HG02798 (cell line): ENCODE measurements around the gene MORN1.
A peak's percentile ranks its signal among the peaks of the same experiment; 100 is the strongest.
"Not testable (repeated sequence)": the region's sequence is repeated elsewhere in the genome, so short reads cannot be mapped to it uniquely, and the experiment has no call there.

ENCODE experiments used
- ATAC-seq: cut with Tn5 transposase; IDR thresholded peaks from one replicate; pipeline ENCODE4 v1.9.1; 2021; ENCODE audit warnings: mild to moderate bottlenecking; ENCODE audit not compliant: unreplicated experiment, poor library complexity

MORN1 gene

GRCh38 chr1:2391041-2391930 lies at the start of gene MORN1, which contains the start of gene RER1:
Gene MORN1, minus strand, starts transcription at chr1:2391554. Its CDS starts 21 bp downstream, at chr1:2391533.
Gene RER1, plus strand, starts transcription at chr1:2391841. Its CDS starts 3,950 bp downstream, at chr1:2395791.
- ATAC-seq: peak; percentile 93

DNA sequence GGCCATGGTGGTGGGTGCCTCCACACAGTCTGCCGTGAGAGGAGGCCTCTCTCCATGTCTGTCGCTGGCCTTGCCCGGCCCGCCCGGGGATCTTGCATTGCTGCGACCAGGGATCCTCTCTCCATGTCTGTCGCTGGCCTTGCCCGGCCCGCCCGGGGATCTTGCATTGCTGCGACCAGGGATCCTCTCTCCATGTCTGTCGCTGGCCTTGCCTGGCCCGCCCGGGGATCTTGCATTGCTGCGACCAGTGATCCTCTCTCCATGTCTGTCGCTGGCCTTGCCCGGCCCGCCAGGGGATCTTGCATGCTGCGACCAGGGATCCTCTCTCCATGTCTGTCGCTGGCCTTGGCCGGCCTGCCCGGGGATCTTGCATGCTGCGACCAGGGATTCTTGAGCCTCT lies 49.0 kb upstream of the MORN1 start:
- ATAC-seq: not testable (repeated sequence)

GRCh38 chr1:2439369-2439768 lies 48.0 kb upstream of the MORN1 start:
- no peak for ATAC-seq

DNA sequence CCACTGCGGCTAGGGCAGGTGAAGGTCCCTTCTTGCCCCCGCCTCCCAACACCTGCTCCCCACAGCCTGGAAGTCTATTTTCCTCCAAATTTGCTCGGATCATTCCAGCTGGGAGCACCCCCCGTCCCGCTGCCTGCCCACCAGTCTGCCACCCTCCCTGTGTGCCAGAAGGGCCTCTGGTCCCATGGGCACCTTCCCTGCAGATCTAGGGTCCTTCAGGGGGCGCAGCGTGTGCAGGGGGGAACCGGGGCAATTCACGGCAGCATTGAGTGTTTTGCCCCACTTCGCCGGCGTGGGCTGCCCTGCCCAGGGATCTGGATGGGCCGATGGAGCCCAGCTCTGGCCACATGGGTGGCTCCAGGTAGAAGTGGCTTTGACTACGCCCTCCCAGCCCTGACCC lies 47.3 kb upstream of the MORN1 start:
- ATAC-seq: no peak

DNA sequence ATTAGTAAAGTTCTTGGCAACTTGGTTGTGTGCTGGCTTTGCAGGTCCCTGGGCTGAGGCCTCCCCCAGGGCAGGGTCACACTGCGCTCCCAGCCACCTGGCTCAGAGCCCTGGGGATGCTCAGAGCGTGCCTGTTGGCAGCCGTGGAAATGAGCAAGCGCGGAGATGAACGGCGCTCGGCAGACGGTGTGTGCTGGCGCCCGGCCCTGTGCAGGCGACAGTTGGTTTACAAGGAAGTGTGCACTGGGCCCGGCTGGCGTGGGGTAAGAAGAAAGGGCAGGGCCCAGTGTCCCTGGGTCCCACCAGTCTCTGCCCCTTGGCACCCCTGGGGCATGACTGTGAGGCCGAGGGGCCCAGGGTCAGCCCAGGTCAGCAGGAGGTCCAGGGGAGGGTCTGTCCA lies 46.7 kb upstream of the MORN1 start:
- ATAC-seq: no peak

DNA sequence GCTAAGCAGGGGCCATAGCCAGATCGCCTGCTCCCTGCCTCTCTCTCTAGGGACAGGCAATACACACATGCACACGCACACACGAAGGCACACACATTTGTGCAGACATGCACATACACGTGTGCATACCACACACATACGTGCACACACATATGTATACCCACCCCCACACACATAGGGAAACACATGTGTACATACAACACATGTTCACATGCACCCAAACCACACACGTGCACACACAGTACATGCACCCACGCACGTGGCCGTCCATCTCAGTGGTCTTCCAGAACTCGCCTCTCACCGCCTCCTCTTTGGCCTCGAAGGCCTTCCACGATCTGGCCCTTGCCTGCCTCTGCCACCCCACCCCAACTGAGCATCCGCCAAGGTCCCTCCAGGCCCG lies 46.3 kb upstream of the MORN1 start:
- no peak for ATAC-seq

- ATAC-seq: no peak
Measured at GRCh38 chr1:2436876-2437275, 45.5 kb upstream of the MORN1 start.

- ATAC-seq: no peak
Measured at GRCh38 chr1:2435746-2436355, 44.5 kb upstream of the MORN1 start.

DNA sequence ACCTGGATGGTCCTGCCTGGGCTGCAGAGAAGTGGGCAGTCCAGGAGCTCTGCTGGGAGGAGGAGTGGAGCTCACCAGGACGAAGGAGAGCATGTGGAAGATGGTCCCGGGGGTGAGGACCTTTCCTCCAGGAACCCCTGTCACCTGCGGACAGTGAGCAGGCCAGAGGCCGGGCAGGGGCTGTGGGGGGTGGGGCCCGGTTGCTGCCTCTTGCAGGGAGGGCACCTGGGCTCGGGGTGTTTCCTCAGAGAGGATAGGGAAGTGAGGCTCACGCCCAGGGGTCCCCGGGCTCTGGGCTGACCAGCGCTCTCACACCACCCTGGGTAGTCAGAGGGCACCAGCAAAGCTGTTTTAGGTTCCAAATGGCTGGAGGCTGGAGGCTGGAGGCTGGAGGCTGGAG lies 43.7 kb upstream of the MORN1 start:
- no peak for ATAC-seq

DNA sequence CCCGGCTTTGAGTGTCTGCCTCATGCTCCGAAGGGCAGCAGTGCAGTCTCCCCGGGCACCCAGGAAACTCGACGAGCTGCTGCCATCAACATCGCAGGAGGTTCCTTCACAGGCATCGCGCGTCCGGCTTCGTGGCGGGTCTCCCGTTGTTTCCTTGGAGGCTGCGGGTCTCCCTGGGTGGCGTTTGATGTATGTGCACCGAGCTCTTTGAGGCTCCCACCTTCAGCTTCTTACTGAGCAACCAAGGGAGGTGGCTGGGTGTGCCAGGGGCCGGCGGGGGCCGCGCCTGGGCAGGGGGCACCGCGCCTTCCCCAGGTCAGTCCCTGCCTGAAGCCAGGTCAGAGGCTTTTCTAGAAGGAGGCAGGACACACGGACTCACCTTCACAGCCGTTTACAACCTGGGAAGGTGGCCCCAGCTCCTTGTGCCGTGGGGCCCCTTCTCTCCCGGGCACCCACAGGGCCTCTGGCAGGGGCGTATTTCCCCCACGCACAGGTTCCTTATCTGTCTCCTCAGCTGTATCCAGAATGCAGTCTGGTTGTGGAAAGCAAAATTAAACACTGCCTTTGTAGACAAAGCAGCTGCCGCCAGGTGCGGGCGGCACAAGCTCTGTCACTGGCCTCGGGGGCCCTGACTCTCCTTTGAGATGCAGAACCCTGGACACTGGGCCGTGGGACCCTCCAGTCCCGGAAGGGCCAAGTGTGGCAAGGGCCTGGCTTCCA lies 42.7 kb upstream of the MORN1 start:
- no peak for ATAC-seq

GRCh38 chr1:2433196-2433595 lies 41.8 kb upstream of the MORN1 start:
- ATAC-seq: no peak

DNA sequence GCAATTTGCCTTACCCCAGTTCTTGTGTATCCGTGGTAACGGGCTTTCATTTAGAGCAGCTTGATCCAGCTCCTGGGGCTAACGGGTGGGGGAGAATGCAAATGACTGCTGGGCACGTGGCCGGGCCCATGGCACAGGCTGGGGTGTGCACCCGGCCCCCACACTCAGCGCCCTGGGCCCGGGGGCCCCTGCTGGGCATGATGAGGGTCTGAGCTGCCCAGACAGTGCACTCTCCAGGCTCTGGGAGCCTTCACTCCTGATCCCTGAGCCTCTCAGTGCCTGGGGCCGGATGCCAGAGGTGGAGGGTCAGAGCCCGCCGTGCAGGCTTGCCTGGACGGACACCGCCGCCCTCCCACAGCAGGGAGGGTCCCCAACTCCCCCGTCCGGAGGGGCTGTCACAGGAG lies 41.1 kb upstream of the MORN1 start:
- no peak for ATAC-seq

DNA sequence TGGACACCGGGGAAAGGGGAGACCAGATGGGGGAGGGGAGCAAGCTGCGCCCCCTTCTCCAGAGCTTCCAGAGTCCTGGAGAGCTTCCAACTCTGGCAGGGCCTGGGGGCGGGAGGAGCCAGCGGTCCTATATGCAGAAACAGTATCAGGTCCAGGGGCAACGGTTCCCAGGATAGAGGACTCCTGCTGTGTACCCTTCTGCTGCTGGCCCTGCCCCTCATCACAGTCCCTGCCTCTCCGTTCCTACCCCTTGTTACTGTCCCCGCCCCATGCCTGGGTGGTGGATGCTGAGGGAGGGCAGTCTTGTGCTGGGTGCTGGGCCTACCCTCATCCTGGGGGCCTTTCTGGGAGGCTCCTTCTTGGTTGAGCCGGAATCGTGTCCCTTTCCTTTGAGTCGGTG lies 40.2 kb upstream of the MORN1 start:
- ATAC-seq: no peak

- no peak for ATAC-seq
Measured at GRCh38 chr1:2431103-2431502, 39.7 kb upstream of the MORN1 start.

DNA sequence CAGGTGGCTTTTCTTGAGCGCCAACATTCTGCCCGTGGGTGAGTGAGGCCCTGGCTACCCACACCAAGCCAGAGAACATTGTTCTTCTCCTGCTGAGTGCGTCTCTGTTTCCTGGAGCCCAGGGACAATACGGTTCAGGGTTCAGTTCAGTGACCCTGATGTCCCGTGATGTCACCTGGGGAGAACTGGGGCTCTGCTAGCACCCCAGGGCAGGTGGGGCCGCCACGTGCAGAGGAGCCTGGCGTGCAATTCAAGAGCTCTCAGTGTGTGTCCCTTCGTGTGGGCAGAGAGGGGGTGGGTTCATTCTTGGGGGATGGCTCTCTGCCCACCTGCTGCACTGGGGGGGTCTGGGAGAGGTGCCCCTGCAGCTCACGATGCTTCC lies 39.2 kb upstream of the MORN1 start:
- no peak for ATAC-seq

GRCh38 chr1:2429780-2430591 lies 38.6 kb upstream of the MORN1 start:
- no peak for ATAC-seq

GRCh38 chr1:2428490-2428889 lies 37.1 kb upstream of the MORN1 start:
- no peak for ATAC-seq

DNA sequence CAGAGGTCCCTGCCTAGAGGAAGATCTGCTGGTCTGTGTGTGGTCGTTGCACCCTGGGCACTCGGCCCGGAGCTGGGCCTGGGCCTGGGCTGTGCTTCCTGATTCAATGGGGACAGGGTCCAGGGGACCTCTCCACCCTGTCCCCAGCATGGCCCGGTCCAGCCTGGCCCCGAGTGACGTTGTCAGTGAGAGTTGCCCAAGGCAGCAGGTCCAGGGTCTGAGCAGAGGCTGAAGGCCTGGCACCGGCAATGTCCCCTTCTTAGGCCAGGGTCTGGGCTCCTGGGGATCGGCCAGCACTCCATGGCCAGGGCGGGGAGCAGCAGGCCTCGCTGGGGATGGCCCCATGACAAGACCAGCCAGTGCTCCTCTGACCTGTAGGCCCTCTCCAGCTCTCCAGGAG lies 36.6 kb upstream of the MORN1 start:
- ATAC-seq: no peak

- no peak for ATAC-seq
Measured at GRCh38 chr1:2427051-2427450, 35.7 kb upstream of the MORN1 start.

DNA sequence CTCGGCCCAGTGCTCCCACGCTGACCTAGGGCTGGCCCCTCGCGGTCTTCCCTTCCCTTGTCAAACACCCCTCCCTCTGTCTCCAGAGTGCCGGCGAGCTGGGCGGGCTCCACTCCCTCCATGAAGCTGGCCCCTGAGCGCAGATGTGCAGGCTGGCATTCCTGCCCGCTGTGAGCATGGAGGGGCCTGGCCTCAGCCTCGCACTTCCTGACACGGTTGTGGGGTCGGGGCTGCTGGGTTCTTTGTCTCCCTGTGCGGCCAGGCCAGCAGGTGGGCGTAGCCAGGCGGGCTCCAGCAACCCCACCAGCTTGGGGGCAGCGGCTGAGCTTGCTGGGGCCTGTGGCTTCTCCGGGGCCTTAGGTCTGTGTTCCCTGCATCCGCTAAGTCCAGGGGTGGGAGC lies 35.2 kb upstream of the MORN1 start:
- ATAC-seq: no peak
